ENCODE results near the gene PLSCR1.

GRCh38 chr3:146547235-146547835, 2.9 kb upstream of the PLSCR1 start:
- TF ChIP-seq CTCF (IDR thresholded peaks at IDR 0.05) (no peak), EZH2 (IDR thresholded peaks at IDR 0.05; ENCODE audit: borderline replicate concordance, insufficient read depth, low read depth, low read length, poor library complexity, severe bottlenecking) (no peak)
